Caco-2 (cell line): ENCODE results near the gene IBA57. TPM values are rescaled to one million over a fixed set of nuclear protein-coding genes. Genes with fewer than 3 reads are reported as not detected.

Experiments used
- BruUV-seq: library from RNA; stranded (reverse); fragments of 400-500 nt; replicated peaks from 2 replicates; lab custom pipeline; 2021; lab: Mats Ljungman, UMichigan
- CTCF ChIA-PET: fragments of 300-600 bp; sonication (Branson Sonifier 250); formaldehyde crosslinking; loops from one replicate; lab custom pipeline; 2022; ENCODE audit warnings: antibody characterized with exemption; lab: Charles Lee
- POLR2A ChIA-PET: fragments of 300-600 bp; sonication (Branson Sonifier 250); formaldehyde crosslinking; loops from one replicate; lab custom pipeline; 2022; ENCODE audit warnings: antibody characterized with exemption; lab: Charles Lee
- DNase-seq, 2 experiments: peaks; one replicate each; pipeline versions ENCODE4 v3.0.0 to v3.0.0-alpha.2; 2020 to 2022
- H3K27me3 ChIP-seq: replicated peaks from 2 replicates; pipeline ENCODE4 v1.6.0; 2011; ENCODE audit warnings: low read length; ENCODE audit not compliant: control insufficient read depth, insufficient read depth
- H3K36me3 ChIP-seq: 2 replicates; pipeline ENCODE4 v1.5.1; 2011; ENCODE audit warnings: low read length; ENCODE audit not compliant: control insufficient read depth, insufficient read depth
- H3K4me1 ChIP-seq: fragments of 250-450 bp; sonication (Bioruptor Pico); 2 replicates; pipeline ENCODE4 v1.5.1; 2020; ENCODE audit warnings: mild to moderate bottlenecking
- H3K4me3 ChIP-seq: 2 replicates; pipeline ENCODE4 v1.5.1; 2011; ENCODE audit warnings: low read depth, mild to moderate bottlenecking, control low read depth, low read length
- H3K9me3 ChIP-seq: fragments of 250-450 bp; sonication (Bioruptor Pico); 2 replicates; pipeline ENCODE4 v1.5.1; 2020; ENCODE audit warnings: mild to moderate bottlenecking, moderate library complexity
- H3K27ac Mint-ChIP-seq: one replicate; pipeline ENCODE4 v1.8.0; 2022; ENCODE audit warnings: mixed read lengths; ENCODE audit not compliant: unreplicated experiment
- H3K27me3 Mint-ChIP-seq: one replicate; pipeline ENCODE4 v1.8.0; 2022; ENCODE audit warnings: mixed read lengths; ENCODE audit not compliant: insufficient read depth, unreplicated experiment
- H3K36me3 Mint-ChIP-seq: one replicate; pipeline ENCODE4 v1.8.0; 2022; ENCODE audit warnings: mild to moderate bottlenecking, mixed read lengths; ENCODE audit not compliant: insufficient read depth, unreplicated experiment
- H3K4me1 Mint-ChIP-seq: one replicate; pipeline ENCODE4 v1.8.0; 2022; ENCODE audit warnings: low read depth, mixed read lengths; ENCODE audit not compliant: unreplicated experiment
- H3K4me3 Mint-ChIP-seq: one replicate; pipeline ENCODE4 v1.8.0; 2022; ENCODE audit warnings: mild to moderate bottlenecking, moderate library complexity, mixed read lengths; ENCODE audit not compliant: unreplicated experiment
- H3K9me3 Mint-ChIP-seq: one replicate; pipeline ENCODE4 v1.8.0; 2022; ENCODE audit warnings: mixed read lengths; ENCODE audit not compliant: unreplicated experiment
- intact Hi-C: fragments of 100-400 bp; cut with micrococcal nuclease; formaldehyde crosslinking; loops from one replicate; pipeline ENCODE4 v1.10.0; 2022; ENCODE audit not compliant: unreplicated experiment
- total RNA-seq: library from RNA; stranded (reverse); gene quantifications from 2 replicates; pipeline ENCODE4 v1.2.3, GENCODE V29; 2022
- TF ChIP-seq, protein P1 (sequence below), 2 experiments: fragments of 200-600 bp in 1 of 2; IDR thresholded peaks; 1 replicate in 1 of 2; 2 replicates in 1 of 2; pipeline versions ENCODE4 v1.5.1 to v1.8.0; 2011 to 2022; ENCODE audit warnings: antibody characterized with exemption in 1 of 2, control low read depth in 1 of 2, inconsistent platforms in 1 of 2, low read depth in 1 of 2, low read length in 1 of 2, mild to moderate bottlenecking in 1 of 2, moderate library complexity in 1 of 2; ENCODE audit not compliant: insufficient read depth in 1 of 2, severe bottlenecking in 1 of 2, unreplicated experiment in 1 of 2

IBA57 gene
- total RNA-seq, 1 experiment from 2014 or later: 15.4 TPM

DNA sequence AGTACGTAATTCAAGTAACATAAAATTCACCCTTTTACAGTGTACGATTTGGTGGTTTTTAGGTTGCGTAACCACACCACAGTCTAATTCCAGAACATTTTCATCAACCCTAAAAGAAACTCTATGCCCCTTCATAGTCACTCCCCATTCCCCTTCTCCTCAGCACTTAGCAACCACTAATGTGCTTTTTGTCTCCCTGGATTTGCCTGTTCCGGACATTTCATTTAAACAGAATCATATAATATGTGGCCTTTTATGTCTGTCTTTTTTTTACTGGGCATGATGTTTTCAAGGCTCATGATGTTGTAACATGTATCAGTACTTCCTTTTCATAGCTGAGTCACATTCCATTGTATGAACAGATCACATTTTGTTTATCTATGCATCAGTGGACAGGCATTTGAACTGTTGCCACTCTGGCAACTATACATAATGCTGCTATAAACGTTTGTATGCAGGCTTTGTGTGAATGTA lies 63.0 kb downstream of the IBA57 start:
- no TSS peak for BruUV-seq
- TF ChIP-seq, protein P1, sequence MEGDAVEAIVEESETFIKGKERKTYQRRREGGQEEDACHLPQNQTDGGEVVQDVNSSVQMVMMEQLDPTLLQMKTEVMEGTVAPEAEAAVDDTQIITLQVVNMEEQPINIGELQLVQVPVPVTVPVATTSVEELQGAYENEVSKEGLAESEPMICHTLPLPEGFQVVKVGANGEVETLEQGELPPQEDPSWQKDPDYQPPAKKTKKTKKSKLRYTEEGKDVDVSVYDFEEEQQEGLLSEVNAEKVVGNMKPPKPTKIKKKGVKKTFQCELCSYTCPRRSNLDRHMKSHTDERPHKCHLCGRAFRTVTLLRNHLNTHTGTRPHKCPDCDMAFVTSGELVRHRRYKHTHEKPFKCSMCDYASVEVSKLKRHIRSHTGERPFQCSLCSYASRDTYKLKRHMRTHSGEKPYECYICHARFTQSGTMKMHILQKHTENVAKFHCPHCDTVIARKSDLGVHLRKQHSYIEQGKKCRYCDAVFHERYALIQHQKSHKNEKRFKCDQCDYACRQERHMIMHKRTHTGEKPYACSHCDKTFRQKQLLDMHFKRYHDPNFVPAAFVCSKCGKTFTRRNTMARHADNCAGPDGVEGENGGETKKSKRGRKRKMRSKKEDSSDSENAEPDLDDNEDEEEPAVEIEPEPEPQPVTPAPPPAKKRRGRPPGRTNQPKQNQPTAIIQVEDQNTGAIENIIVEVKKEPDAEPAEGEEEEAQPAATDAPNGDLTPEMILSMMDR (IDR thresholded peaks at IDR 0.05; ENCODE audit: insufficient read depth in 1 of 2, low read depth in 1 of 2, low read length in 1 of 2, severe bottlenecking in 1 of 2, unreplicated experiment in 1 of 2): no peak
- Histone ChIP-seq H3K4me1 (no peaks in the 10 kb centered on the region), H3K27me3 (no peaks in the 10 kb centered on the region), H3K9me3 (peaks cover 13% of the 10 kb centered on the region; the same call in 1 of the 2 replicates), H3K36me3 (no peaks in the 10 kb centered on the region), H3K4me3 (no peak overlapping the region)
- Mint-ChIP-seq H3K27ac (no peak overlapping the region), H3K36me3 (peaks cover 5% of the 10 kb centered on the region), H3K27me3 (no peaks in the 10 kb centered on the region), H3K4me1 (no peaks in the 10 kb centered on the region), H3K9me3 (peaks cover 6% of the 10 kb centered on the region), H3K4me3 (no peak overlapping the region)
- ChIA-PET POLR2A (no interaction called here), CTCF (interaction anchor here (0.5 to 1.3 kb wide), 2 partner anchors 98 to 230 kb away, joined by 3 read pairs; no protein-coding TSS in a partner anchor)
- intact Hi-C loops: no loop called here
- DNase-seq: no peak

DNA sequence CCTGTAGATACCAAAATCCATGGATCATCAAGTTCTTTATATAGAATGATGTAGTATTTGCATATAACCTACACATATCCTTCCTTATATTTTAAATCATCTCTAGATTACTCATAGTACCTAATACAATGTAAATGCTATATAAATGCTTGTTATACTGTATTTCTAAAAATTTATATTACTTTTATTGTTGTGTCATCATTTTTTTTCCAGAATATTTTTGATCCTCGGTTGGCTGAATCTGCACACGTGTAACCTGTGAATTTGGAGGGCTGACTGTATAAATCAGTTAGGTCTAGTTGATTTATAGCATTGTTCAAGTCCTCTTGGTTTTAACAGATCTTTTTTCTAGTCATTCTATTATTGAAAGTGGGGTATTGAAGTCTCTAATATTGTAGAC lies 65.6 kb downstream of the IBA57 start:
- intact Hi-C loops: no loop called here
- Mint-ChIP-seq H3K27ac (no peak overlapping the region), H3K4me3 (no peak overlapping the region), H3K9me3 (peaks cover 22% of the 10 kb centered on the region), H3K27me3 (no peaks in the 10 kb centered on the region), H3K36me3 (peaks cover 5% of the 10 kb centered on the region), H3K4me1 (no peaks in the 10 kb centered on the region)
- Histone ChIP-seq H3K9me3 (peaks cover 5% of the 10 kb centered on the region; the same call in 1 of the 2 replicates), H3K36me3 (no peaks in the 10 kb centered on the region), H3K27me3 (no peaks in the 10 kb centered on the region), H3K4me1 (no peaks in the 10 kb centered on the region), H3K4me3 (no peak overlapping the region)
- no peak for DNase-seq
- TF ChIP-seq, protein P1 (IDR thresholded peaks at IDR 0.05; ENCODE audit: insufficient read depth in 1 of 2, low read depth in 1 of 2, low read length in 1 of 2, severe bottlenecking in 1 of 2, unreplicated experiment in 1 of 2): no peak
- POLR2A ChIA-PET: no interaction called here
- no TSS peak for BruUV-seq
- CTCF ChIA-PET: no interaction called here

Other genes with a start within 250 kb of the IBA57 start
- 0.32 and 0.68 TPM in 2 replicates for gene WNT9A, start 217.9 kb upstream of the IBA57 start, total RNA-seq
- 0.09 TPM in 2 replicates for gene WNT3A, start 158.8 kb upstream of the IBA57 start, total RNA-seq
- 374 and 378 TPM in 2 replicates for gene ARF1, start 83.1 kb upstream of the IBA57 start, total RNA-seq
- 34.2 and 34.5 TPM in 2 replicates for gene C1orf35, start 62.5 kb upstream of the IBA57 start, total RNA-seq
- gene MRPL55, start 56.5 kb upstream of the IBA57 start, total RNA-seq: 63.7 and 69.9 TPM in 2 replicates
- gene GUK1, start 25.5 kb upstream of the IBA57 start, total RNA-seq: 73.6 and 74.4 TPM in 2 replicates
- 1.1 and 1.5 TPM in 2 replicates for gene GJC2, start 15.9 kb upstream of the IBA57 start, total RNA-seq
- 5.6 and 6.4 TPM in 2 replicates for gene OBSCN, start 42.2 kb downstream of the IBA57 start, total RNA-seq
- 48.3 and 51.7 TPM in 2 replicates for gene TRIM11, start 241.0 kb downstream of the IBA57 start, total RNA-seq